ENCODE results near the gene TBC1D2B. TPM values are rescaled to one million over a fixed set of nuclear protein-coding genes. Genes with fewer than 3 reads are reported as not detected.

The TBC1D2B gene
- total and polyA plus RNA-seq, 8 donors: 37.6 to 64.9 (median 49.2) TPM

DNA sequence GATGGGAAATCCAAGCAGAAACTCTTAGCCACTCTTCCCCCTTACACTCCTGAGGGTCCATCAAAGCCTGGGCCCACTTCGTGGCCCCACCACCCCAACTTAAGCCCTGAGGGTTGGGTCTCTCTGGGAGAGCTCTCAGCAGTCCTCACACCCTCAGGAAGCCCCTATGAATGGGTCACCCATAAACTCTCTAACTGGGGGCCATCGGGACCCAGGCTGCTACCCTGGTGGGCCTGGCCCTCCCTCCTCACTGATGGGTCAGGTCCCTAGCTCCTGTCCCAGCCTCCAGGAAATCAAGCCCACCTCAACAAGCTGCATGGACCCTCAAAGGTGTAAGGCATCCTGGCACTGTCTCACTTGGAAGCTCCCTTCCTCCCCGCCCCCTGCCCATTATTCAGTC is 34.3 kb upstream of the TBC1D2B start:
- peaks cover 0 to 6% of the 10 kb centered on the region in 2 donors for H3K4me1 ChIP-seq
- TF ChIP-seq, protein P1, sequence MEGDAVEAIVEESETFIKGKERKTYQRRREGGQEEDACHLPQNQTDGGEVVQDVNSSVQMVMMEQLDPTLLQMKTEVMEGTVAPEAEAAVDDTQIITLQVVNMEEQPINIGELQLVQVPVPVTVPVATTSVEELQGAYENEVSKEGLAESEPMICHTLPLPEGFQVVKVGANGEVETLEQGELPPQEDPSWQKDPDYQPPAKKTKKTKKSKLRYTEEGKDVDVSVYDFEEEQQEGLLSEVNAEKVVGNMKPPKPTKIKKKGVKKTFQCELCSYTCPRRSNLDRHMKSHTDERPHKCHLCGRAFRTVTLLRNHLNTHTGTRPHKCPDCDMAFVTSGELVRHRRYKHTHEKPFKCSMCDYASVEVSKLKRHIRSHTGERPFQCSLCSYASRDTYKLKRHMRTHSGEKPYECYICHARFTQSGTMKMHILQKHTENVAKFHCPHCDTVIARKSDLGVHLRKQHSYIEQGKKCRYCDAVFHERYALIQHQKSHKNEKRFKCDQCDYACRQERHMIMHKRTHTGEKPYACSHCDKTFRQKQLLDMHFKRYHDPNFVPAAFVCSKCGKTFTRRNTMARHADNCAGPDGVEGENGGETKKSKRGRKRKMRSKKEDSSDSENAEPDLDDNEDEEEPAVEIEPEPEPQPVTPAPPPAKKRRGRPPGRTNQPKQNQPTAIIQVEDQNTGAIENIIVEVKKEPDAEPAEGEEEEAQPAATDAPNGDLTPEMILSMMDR (IDR thresholded peaks at IDR 0.05): no peak
- ATAC-seq (no peak), DNase-seq (no peak)
- H3K9me3 ChIP-seq: no peaks in the 10 kb centered on the region
- no peaks in the 10 kb centered on the region for H3K36me3 ChIP-seq
- intact Hi-C loops (cut with DNase I): loop anchor here (5.0 kb wide), 3 partner anchors 86 to 131 kb away; no protein-coding TSS in a partner anchor
- H3K4me3 ChIP-seq: no peak overlapping the region
- H3K27ac ChIP-seq: no peak overlapping the region
- no peaks in the 10 kb centered on the region for H3K27me3 ChIP-seq

DNA sequence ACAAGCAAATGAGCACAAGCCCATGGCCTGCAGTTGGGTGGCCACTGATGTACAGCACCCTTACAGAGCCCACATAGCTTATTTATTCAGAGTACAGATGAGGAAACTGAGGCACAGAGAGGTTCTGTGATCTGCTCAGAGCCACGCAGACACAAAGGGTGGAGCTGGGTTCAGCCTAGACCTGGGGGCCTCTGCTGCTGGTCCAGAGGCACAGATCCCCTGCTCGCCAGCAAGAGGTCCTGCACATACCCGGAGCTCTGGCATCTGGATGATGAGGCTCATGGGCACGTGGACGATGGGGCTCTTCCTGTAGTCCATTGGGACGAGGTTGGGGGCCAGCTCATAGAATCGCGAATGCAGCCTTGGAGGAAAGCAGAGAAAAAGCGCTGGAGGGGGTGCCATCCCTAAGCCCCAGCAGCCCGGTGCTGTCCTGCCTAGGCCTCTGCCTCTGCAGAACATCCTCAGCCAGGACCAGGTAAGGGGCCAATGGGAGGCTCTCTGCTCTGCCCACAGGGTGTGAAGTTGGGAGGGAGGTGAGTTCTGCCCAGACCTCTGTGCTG is 33.5 kb upstream of the TBC1D2B start:
- TF ChIP-seq, protein P1 (IDR thresholded peaks at IDR 0.05): no peak
- Histone ChIP-seq H3K27ac (no peak overlapping the region), H3K4me1 (peaks cover 0 to 6% of the 10 kb centered on the region in 2 donors), H3K4me3 (no peak overlapping the region), H3K36me3 (no peaks in the 10 kb centered on the region), H3K9me3 (no peaks in the 10 kb centered on the region), H3K27me3 (no peaks in the 10 kb centered on the region)
- ATAC-seq (no peak), DNase-seq (peak in 1 of 4 donors; percentile 26)
- intact Hi-C loops (cut with DNase I): loop anchor here (5.0 kb wide), 3 partner anchors 86 to 131 kb away; no protein-coding TSS in a partner anchor

DNA sequence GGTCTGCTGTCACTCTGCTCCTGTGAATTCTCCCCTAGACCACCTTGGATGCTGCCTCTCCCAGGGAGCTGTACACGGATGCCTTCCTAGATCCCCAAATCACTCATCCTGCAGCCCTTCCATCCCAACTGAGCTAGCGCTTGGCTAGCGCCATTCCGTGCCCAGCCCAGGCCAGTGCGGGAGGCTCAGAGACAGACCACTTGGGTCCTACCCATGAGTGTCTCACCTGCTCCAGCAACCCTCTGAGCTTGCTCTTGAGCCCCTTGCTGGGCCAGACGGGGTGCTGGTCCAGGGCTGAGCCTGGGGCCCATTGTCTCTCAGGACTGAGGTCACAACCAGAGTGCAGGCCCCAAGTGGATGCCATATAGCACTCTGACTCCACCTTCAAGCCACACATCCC is 32.6 kb upstream of the TBC1D2B start:
- H3K4me3 ChIP-seq: no peak overlapping the region
- DNase-seq (peak in 1 of 4 donors; percentile 24), ATAC-seq (no peak)
- TF ChIP-seq, protein P1 (IDR thresholded peaks at IDR 0.05): no peak
- intact Hi-C loops (cut with DNase I): loop anchor here (5.0 kb wide), 3 partner anchors 87 to 132 kb away; no protein-coding TSS in a partner anchor
- no peaks in the 10 kb centered on the region for H3K27me3 ChIP-seq
- no peaks in the 10 kb centered on the region for H3K36me3 ChIP-seq
- H3K27ac ChIP-seq: no peak overlapping the region
- H3K9me3 ChIP-seq: no peaks in the 10 kb centered on the region
- peaks cover 0 to 11% of the 10 kb centered on the region in 2 donors for H3K4me1 ChIP-seq

DNA sequence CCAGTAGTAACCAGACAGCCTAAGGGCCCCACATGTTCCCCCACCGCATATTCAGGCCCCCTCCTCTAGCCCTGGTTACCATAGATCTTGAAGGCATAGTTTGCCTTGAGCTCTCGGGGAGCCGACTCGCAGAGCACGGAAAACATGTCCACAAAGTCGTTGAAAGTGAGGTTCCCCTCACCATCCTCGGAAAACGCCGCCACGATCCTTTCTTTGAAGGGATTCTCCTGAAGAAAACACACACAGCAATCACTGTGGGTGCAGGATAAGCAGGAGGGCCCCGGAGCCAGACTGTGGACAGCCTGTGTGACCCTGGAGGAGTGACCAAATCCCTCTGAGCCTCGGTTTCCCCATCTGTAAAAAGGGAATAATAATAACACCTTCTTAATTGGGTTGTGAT is 31.6 kb upstream of the TBC1D2B start:
- DNase-seq (peak in 1 of 4 donors; percentile 27), ATAC-seq (no peak)
- intact Hi-C loops (cut with DNase I): no loop called here
- Histone ChIP-seq H3K4me1 (peaks cover 0 to 21% of the 10 kb centered on the region in 2 donors), H3K27ac (no peak overlapping the region), H3K4me3 (no peak overlapping the region), H3K9me3 (no peaks in the 10 kb centered on the region), H3K27me3 (no peaks in the 10 kb centered on the region), H3K36me3 (no peaks in the 10 kb centered on the region)
- TF ChIP-seq, protein P1 (IDR thresholded peaks at IDR 0.05): no peak

DNA sequence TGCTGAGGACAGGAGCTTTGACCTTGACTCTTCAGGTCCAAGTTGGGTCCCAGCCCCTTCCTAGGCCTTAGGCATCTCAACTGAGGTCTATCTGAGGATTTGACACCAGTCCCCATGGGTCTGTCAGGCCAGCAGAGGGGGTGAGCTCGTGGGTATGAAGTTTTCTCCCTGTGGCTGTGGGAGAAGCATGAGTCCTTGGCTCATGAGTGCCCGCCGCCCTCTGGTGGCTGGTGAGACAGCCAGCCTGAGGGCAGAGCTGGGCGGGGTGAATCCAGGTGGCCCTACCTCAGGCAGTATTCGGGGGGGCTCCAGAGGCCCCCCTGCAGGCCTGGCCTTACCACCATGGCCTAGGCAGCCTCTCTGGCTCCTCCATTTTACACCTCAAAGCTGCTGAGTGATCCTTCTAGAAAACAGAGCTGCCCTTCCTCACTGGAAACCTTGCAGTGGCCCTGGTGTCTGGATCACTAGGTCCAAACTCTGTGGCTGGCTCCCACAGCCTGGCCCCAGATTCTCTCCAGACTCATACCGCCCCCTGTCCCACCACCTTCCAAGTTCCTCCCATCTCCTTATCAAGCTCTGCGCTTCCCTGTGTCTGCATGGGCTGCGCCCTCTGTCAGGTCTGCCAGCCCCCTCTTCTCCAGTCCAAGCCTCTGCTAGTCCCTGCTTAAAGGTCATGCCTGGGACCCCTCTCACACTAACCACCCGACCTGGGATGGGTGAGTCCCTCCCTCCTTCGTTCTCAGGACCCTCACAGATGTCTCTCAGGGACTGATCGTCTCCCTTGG is 31.0 kb upstream of the TBC1D2B start:
- Histone ChIP-seq H3K9me3 (no peaks in the 10 kb centered on the region), H3K27ac (no peak overlapping the region), H3K4me1 (peaks cover under 1 to 27% of the 10 kb centered on the region in 2 donors), H3K4me3 (no peak overlapping the region), H3K36me3 (no peaks in the 10 kb centered on the region), H3K27me3 (no peaks in the 10 kb centered on the region)
- ATAC-seq (peak; percentile 93), DNase-seq (peak; percentile 67 to 96 (median 84))
- TF ChIP-seq, protein P1 (IDR thresholded peaks at IDR 0.05): peak; percentile 85 to 98
- intact Hi-C loops (cut with DNase I): no loop called here

Data from left lung (tissue), 10 donors.